K562 (cell line): ENCODE measurements around the gene PTPN11. TPM values are rescaled to one million over a fixed set of nuclear protein-coding genes. Genes with fewer than 3 reads are reported as not detected.

Experiments used
- ATAC-seq: fragments of 200-7000 bp; cut with Tn5 transposase; 3 replicates; pipeline ENCODE4 v1.9.1; 2020; ENCODE audit warnings: moderate library complexity
- BruUV-seq: library from RNA; stranded (reverse); fragments of 400-500 nt; replicated peaks from 2 replicates; lab custom pipeline; 2021; lab: Mats Ljungman, UMichigan
- CTCF ChIA-PET: fragments of 300-600 bp; formaldehyde crosslinking; extraction: SDS; loops from one replicate; lab custom pipeline; 2021; ENCODE audit warnings: low intra/inter-chr PET ratio; lab: Yijun Ruan, JAX
- POLR2A ChIA-PET: fragments of 300-600, 350-650 bp; sonication (Branson Sonifier 250); formaldehyde crosslinking; extraction: SDS; loops from one replicate; lab custom pipeline; 2021; ENCODE audit warnings: antibody characterized with exemption, inconsistent platforms; lab: Yijun Ruan, JAX
- DNase-seq, 4 experiments: peaks; one replicate each; pipeline versions ENCODE4 v3.0.0 to v3.0.0-alpha.2; 2011 to 2018; ENCODE audit warnings: low spot score in 3 of 4, mixed read lengths in 3 of 4; ENCODE audit errors: extremely low read depth in 1 of 4
- FAIRE-seq: peaks from 2 replicates; lab custom pipeline; 2011; peaks lifted over from hg19 to GRCh38; lab: Jason Lieb, UNC
- H2AFZ ChIP-seq: 2 replicates; pipeline ENCODE4 v1.6.0; 2011; ENCODE audit warnings: low read depth, low read length, control low read depth, inconsistent platforms
- H3K27ac ChIP-seq: fragments of 200-600 bp; 3 replicates; pipeline ENCODE4 v1.8.0; 2011; ENCODE audit warnings: low read depth, mild to moderate bottlenecking, control low read depth, inconsistent platforms, low read length, moderate library complexity, mixed read lengths; ENCODE audit errors: extremely low read depth
- H3K27me3 ChIP-seq, 2 experiments: fragments of 300-600 bp in 1 of 2; 2 replicates in 1 of 2; 3 replicates in 1 of 2; pipeline versions ENCODE4 v1.6.0 to v1.8.0; 2011; ENCODE audit warnings: inconsistent platforms in 2 of 2, low read length in 2 of 2, mild to moderate bottlenecking in 1 of 2, mixed read lengths in 1 of 2, moderate library complexity in 1 of 2; ENCODE audit not compliant: control insufficient read depth in 2 of 2, insufficient read depth in 2 of 2
- H3K36me3 ChIP-seq: fragments of 300-600 bp; 3 replicates; pipeline ENCODE4 v1.8.0; 2011; ENCODE audit warnings: mild to moderate bottlenecking, low read length, inconsistent platforms; ENCODE audit not compliant: control insufficient read depth, insufficient read depth
- H3K4me1 ChIP-seq, 2 experiments: fragments of 200-600 bp in 1 of 2; replicated peaks in 1 of 2; 2 replicates in 1 of 2; 3 replicates in 1 of 2; pipeline versions ENCODE4 v1.5.1 to v1.8.0; 2011; ENCODE audit warnings: inconsistent platforms in 2 of 2, low read length in 2 of 2, mild to moderate bottlenecking in 1 of 2, mixed read lengths in 1 of 2, moderate library complexity in 1 of 2; ENCODE audit not compliant: control insufficient read depth in 2 of 2, insufficient read depth in 2 of 2
- H3K4me2 ChIP-seq: 2 replicates; pipeline ENCODE4 v1.6.1; 2011; ENCODE audit warnings: low read length, control low read depth, inconsistent platforms, mixed read lengths; ENCODE audit not compliant: insufficient read depth
- H3K4me3 ChIP-seq: fragments of 200-600 bp; sonication (generic), shearing (Covaris generic); 2 replicates; pipeline ENCODE4 v1.5.1; 2016; ENCODE audit warnings: control low read depth, inconsistent platforms
- H3K79me2 ChIP-seq: fragments of 200-600 bp; 3 replicates; pipeline ENCODE4 v1.8.0; 2011; ENCODE audit warnings: low read length, inconsistent platforms; ENCODE audit not compliant: control insufficient read depth, insufficient read depth
- H3K9ac ChIP-seq, 2 experiments: 2 replicates each; pipeline versions ENCODE4 v1.6.0 to v1.6.1; 2011; ENCODE audit warnings: low read depth in 2 of 2, low read length in 2 of 2, control low read depth in 1 of 2, inconsistent platforms in 1 of 2, mild to moderate bottlenecking in 1 of 2, mixed read lengths in 1 of 2; ENCODE audit not compliant: insufficient read depth in 1 of 2
- H3K9me1 ChIP-seq: one replicate; pipeline ENCODE4 v1.6.0; 2011; ENCODE audit warnings: inconsistent platforms, mild to moderate bottlenecking, low read length, moderate library complexity; ENCODE audit not compliant: control insufficient read depth, insufficient read depth
- H3K9me3 ChIP-seq: replicated peaks from 2 replicates; pipeline ENCODE4 v1.5.1; 2011; ENCODE audit warnings: low read depth, low read length, inconsistent platforms; ENCODE audit not compliant: control insufficient read depth, insufficient read depth
- H4K20me1 ChIP-seq: replicated peaks from 2 replicates; pipeline ENCODE4 v1.6.1; 2011; ENCODE audit warnings: low read length, inconsistent platforms, mixed read lengths; ENCODE audit not compliant: control insufficient read depth, insufficient read depth
- FOXA3 ChIP-seq, 2 experiments: fragments of 450-650 bp in 1 of 2; sonication (generic) in 1 of 2; formaldehyde crosslinking; IDR thresholded peaks in 1 of 2; conservative IDR thresholded peaks in 1 of 2; 2 replicates each; pipeline versions ENCODE4 v1.4.0 to v1.8.0; 2020 to 2022; ENCODE audit warnings: mild to moderate bottlenecking in 2 of 2, missing genetic modification reagents in 1 of 2
- FOXJ3 ChIP-seq: sonication (generic); formaldehyde crosslinking; IDR thresholded peaks from 2 replicates; pipeline ENCODE4 v1.4.0; 2020; ENCODE audit warnings: mild to moderate bottlenecking, missing genetic modification reagents
- IRF2 ChIP-seq: sonication (generic); formaldehyde crosslinking; IDR thresholded peaks from 2 replicates; pipeline ENCODE4 v1.8.1; 2022; ENCODE audit warnings: mild to moderate bottlenecking, missing genetic modification reagents
- KDM2B ChIP-seq: fragments of 250-450 bp; sonication (Bioruptor Pico); IDR thresholded peaks from 2 replicates; pipeline ENCODE4 v1.8.0; 2021; ENCODE audit warnings: mild to moderate bottlenecking, moderate library complexity
- MTA1 ChIP-seq: fragments of 450-650 bp; IDR thresholded peaks from 2 replicates; pipeline ENCODE4 v1.6.1; 2017; ENCODE audit warnings: borderline replicate concordance
- PCBP2 ChIP-seq: fragments of 200-400 bp; formaldehyde crosslinking; IDR thresholded peaks from 2 replicates; pipeline ENCODE4 v1.6.1; 2018; ENCODE audit warnings: low read length, low read depth, mild to moderate bottlenecking, moderate library complexity; ENCODE audit not compliant: poor library complexity, severe bottlenecking
- RUNX1 ChIP-seq: sonication (generic); IDR thresholded peaks from 2 replicates; pipeline ENCODE4 v1.6.1; 2016; ENCODE audit warnings: antibody characterized with exemption, low read depth
- TEAD2 ChIP-seq: fragments of 450-650 bp; IDR thresholded peaks from 2 replicates; pipeline ENCODE4 v1.6.1; 2016; ENCODE audit warnings: missing genetic modification characterization, control low read depth, missing compliant biosample characterization
- YY1 ChIP-seq, 3 experiments: IDR thresholded peaks; 2 replicates each; pipeline ENCODE4 v1.6.1; 2011; ENCODE audit warnings: low read length in 2 of 3, mild to moderate bottlenecking in 2 of 3, moderate library complexity in 2 of 3, borderline replicate concordance in 1 of 3, control low read depth in 1 of 3, low read depth in 1 of 3; ENCODE audit not compliant: insufficient read depth in 3 of 3, insufficient replicate concordance in 2 of 3, control insufficient read depth in 1 of 3, insufficient read length in 1 of 3; ENCODE audit errors: extremely low read depth in 1 of 3
- ZNF121 ChIP-seq: sonication (generic); formaldehyde crosslinking; conservative IDR thresholded peaks from 2 replicates; pipeline ENCODE4 v1.8.0; 2022; ENCODE audit warnings: missing genetic modification reagents
- ZNF165 ChIP-seq: fragments of 250-450 bp; sonication (Bioruptor Pico); IDR thresholded peaks from 2 replicates; pipeline ENCODE4 v1.4.0; 2020; ENCODE audit warnings: borderline replicate concordance
- ZNF239 ChIP-seq: fragments of 250-450 bp; sonication (Bioruptor Pico); IDR thresholded peaks from 2 replicates; pipeline ENCODE4 v1.4.0; 2020; ENCODE audit warnings: mild to moderate bottlenecking
- WGBS: fragments of 100-300 bp; shearing (Covaris generic); methylation state at CpG from one replicate; pipeline ENCODE4 v1.1.6; 2016; ENCODE audit warnings: low coverage, mixed read lengths; ENCODE audit not compliant: insufficient coverage; ENCODE audit errors: missing lambda C conversion rate; 5-methylcytosine and 5-hydroxymethylcytosine counted together
- in situ Hi-C: fragments of 300-500 bp; cut with MboI; formaldehyde crosslinking; loops from 4 replicates; pipeline ENCODE4 v1.15.0; 2018; ENCODE audit warnings: inconsistent platforms, mixed read lengths
- intact Hi-C: fragments of 100-400 bp; cut with micrococcal nuclease; formaldehyde crosslinking; loops from 2 replicates; pipeline ENCODE4 v1.14.2; 2022
- polyA plus RNA-seq, 8 experiments: library from polyadenylated mRNA; depleted of rRNA in 4 of 8; stranded (reverse) in 5 of 8; unstranded in 3 of 8; fragments of >200 nt; fragmentation: Nextera tagmentation in 2 of 8; fragmentation: Illumina TruSeq in 1 of 8; extraction: Ambion mirVana in 2 of 8; extraction: Trizol in 1 of 8; gene quantifications; 2 replicates each; pipeline versions ENCODE4 v1.2.1 to v1.2.3, GENCODE V29; 2011 to 2014; ENCODE audit warnings: inconsistent platforms in 1 of 8, missing spikeins in 1 of 8
- total RNA-seq, 7 experiments: library from RNA; depleted of rRNA in 6 of 7; stranded (reverse); fragments of >200 nt in 6 of 7; fragmentation: Illumina TruSeq in 2 of 7; extraction: Trizol in 2 of 7; gene quantifications; 2 replicates each; pipeline versions ENCODE4 v1.2.1 to v1.2.3, GENCODE V29; 2011 to 2021; ENCODE audit warnings: low replicate concordance in 1 of 7
- TF ChIP-seq, protein P1 (sequence below): fragments of 450-650 bp; IDR thresholded peaks from 2 replicates; pipeline ENCODE4 v1.6.1; 2016; ENCODE audit warnings: low read depth
- TF ChIP-seq, protein P2 (sequence below): conservative IDR thresholded peaks from 2 replicates; pipeline ENCODE4 v1.6.1; 2011; ENCODE audit warnings: low read depth, mild to moderate bottlenecking, low read length; ENCODE audit not compliant: control insufficient read depth

Gene PTPN11
- total and polyA plus RNA-seq, 9 of the 15 experiments (the other 6 are each of a cell fraction or from before 2014, with no cell fraction given): 22.5 to 126 (median 79.7) TPM

DNA sequence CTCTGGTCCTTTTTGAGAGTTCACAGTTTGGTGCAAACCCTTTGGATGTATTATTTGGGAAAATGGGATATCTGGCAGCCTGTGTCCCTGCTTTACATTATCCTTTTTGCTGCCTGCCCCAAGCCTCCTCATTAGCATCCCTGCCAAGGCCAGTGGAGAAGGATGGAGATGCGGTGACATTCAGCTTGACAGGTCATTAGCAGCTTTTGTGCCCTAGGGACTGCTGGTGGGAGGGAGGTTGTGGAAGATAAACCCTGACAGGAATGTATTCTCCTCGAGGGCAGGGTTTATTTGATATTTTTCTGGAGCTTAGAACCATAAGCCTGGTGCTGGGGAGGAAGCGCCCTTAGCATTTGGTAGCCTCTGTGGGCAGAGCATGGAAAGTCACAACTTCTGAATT, 49.3 kb downstream of the PTPN11 start:
- 71% methylated on average over 3 of the region's 3 CpGs for WGBS
- no peak overlapping the region for H3K27ac ChIP-seq
- FAIRE-seq (no peak), DNase-seq (no peak), ATAC-seq (no peak)
- BruUV-seq: no TSS peak
- POLR2A ChIA-PET: no interaction called here
- H3K36me3 ChIP-seq: peaks cover 40% of the 10 kb centered on the region
- CTCF ChIA-PET: no interaction called here
- H3K4me1 ChIP-seq: no peaks in the 10 kb centered on the region
- no peaks in the 10 kb centered on the region for H3K79me2 ChIP-seq
- intact Hi-C loops (no loop called here), in situ Hi-C loops (no loop called here)
- no peak overlapping the region for H2AFZ ChIP-seq
- H3K4me2 ChIP-seq: no peak overlapping the region
- no peaks in the 10 kb centered on the region for H4K20me1 ChIP-seq
- H3K27me3 ChIP-seq: no peaks in the 10 kb centered on the region
- H3K9me1 ChIP-seq: no peaks in the 10 kb centered on the region
- no peak overlapping the region for H3K4me3 ChIP-seq
- no peak overlapping the region for H3K9ac ChIP-seq
- H3K9me3 ChIP-seq: no peaks in the 10 kb centered on the region
- TF ChIP-seq ZNF239 (CRISPR knock-in tag) (no peak), PCBP2 (no peak), RUNX1 (no peak), MTA1 (no peak), TEAD2 (tag) (no peak), FOXJ3 (CRISPR knock-in tag) (no peak), IRF2 (no peak), ZNF121 (CRISPR knock-in tag) (no peak), ZNF165 (CRISPR knock-in tag) (no peak), YY1 (IDR thresholded peaks at IDR 0.05; ENCODE audit: borderline replicate concordance in 1 of 3, control insufficient read depth in 1 of 3, extremely low read depth in 1 of 3, insufficient read depth in 3 of 3, insufficient read length in 1 of 3, insufficient replicate concordance in 2 of 3, low read depth in 1 of 3, low read length in 2 of 3) (no peak), FOXA3 (CRISPR knock-in tag; conservative IDR thresholded peaks at IDR 0.05 in 1 of 2, IDR thresholded peaks at IDR 0.05 in 1 of 2) (no peak), KDM2B (CRISPR knock-in tag) (no peak)
- TF ChIP-seq, protein P1, sequence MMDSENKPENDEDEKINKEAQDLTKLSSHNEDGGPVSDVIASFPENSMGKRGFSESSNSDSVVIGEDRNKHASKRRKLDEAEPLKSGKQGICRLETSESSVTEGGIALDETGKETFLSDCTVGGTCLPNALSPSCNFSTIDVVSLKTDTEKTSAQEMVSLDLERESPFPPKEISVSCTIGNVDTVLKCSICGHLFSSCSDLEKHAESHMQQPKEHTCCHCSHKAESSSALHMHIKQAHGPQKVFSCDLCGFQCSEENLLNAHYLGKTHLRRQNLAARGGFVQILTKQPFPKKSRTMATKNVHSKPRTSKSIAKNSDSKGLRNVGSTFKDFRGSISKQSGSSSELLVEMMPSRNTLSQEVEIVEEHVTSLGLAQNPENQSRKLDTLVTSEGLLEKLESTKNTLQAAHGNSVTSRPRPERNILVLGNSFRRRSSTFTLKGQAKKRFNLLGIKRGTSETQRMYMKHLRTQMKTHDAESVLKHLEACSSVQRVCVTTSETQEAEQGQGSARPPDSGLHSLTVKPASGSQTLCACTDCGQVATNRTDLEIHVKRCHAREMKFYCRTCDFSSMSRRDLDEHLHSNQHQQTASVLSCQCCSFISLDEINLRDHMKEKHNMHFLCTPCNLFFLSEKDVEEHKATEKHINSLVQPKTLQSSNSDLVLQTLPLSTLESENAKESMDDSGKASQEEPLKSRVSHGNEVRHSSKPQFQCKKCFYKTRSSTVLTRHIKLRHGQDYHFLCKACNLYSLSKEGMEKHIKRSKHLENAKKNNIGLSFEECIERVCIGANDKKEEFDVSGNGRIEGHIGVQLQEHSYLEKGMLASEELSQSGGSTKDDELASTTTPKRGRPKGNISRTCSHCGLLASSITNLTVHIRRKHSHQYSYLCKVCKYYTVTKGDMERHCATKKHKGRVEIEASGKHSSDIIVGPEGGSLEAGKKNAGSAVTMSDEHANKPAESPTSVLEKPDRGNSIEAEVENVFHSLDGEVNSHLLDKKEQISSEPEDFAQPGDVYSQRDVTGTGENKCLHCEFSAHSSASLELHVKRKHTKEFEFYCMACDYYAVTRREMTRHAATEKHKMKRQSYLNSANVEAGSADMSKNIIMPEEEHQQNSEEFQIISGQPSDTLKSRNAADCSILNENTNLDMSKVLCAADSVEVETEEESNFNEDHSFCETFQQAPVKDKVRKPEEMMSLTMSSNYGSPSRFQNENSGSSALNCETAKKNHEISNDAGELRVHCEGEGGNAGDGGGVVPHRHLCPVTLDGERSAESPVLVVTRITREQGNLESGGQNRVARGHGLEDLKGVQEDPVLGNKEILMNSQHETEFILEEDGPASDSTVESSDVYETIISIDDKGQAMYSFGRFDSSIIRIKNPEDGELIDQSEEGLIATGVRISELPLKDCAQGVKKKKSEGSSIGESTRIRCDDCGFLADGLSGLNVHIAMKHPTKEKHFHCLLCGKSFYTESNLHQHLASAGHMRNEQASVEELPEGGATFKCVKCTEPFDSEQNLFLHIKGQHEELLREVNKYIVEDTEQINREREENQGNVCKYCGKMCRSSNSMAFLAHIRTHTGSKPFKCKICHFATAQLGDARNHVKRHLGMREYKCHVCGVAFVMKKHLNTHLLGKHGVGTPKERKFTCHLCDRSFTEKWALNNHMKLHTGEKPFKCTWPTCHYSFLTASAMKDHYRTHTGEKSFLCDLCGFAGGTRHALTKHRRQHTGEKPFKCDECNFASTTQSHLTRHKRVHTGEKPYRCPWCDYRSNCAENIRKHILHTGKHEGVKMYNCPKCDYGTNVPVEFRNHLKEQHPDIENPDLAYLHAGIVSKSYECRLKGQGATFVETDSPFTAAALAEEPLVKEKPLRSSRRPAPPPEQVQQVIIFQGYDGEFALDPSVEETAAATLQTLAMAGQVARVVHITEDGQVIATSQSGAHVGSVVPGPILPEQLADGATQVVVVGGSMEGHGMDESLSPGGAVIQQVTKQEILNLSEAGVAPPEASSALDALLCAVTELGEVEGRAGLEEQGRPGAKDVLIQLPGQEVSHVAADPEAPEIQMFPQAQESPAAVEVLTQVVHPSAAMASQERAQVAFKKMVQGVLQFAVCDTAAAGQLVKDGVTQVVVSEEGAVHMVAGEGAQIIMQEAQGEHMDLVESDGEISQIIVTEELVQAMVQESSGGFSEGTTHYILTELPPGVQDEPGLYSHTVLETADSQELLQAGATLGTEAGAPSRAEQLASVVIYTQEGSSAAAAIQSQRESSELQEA: no peak
- TF ChIP-seq, protein P2, sequence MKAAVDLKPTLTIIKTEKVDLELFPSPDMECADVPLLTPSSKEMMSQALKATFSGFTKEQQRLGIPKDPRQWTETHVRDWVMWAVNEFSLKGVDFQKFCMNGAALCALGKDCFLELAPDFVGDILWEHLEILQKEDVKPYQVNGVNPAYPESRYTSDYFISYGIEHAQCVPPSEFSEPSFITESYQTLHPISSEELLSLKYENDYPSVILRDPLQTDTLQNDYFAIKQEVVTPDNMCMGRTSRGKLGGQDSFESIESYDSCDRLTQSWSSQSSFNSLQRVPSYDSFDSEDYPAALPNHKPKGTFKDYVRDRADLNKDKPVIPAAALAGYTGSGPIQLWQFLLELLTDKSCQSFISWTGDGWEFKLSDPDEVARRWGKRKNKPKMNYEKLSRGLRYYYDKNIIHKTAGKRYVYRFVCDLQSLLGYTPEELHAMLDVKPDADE: no peak
